IMR-90 (cell line): ENCODE results near the gene LCE1E. TPM values are rescaled to one million over a fixed set of nuclear protein-coding genes. Genes with fewer than 3 reads are reported as not detected.

Experiments used
- ATAC-seq: fragments of 200-7000 bp; cut with Tn5 transposase; 2 replicates; pipeline ENCODE4 v1.9.1; 2020; ENCODE audit warnings: low read depth, mild to moderate bottlenecking, moderate library complexity
- BruUV-seq: library from RNA; stranded (reverse); fragments of 400-500 nt; replicated peaks from 2 replicates; lab custom pipeline; 2021; lab: Mats Ljungman, UMichigan
- CTCF ChIA-PET: fragments of 300-600 bp; formaldehyde crosslinking; extraction: SDS; loops from one replicate; lab custom pipeline; 2021; ENCODE audit warnings: antibody characterized with exemption; lab: Yijun Ruan, JAX
- POLR2A ChIA-PET: fragments of 300-600 bp; sonication (Branson Sonifier 250); formaldehyde crosslinking; loops from one replicate; lab custom pipeline; 2022; ENCODE audit warnings: antibody characterized with exemption; ENCODE audit not compliant: unreplicated experiment; lab: Charles Lee
- DNase-seq: peaks from one replicate; pipeline ENCODE4 v3.0.0; 2013
- H2AFZ ChIP-seq: replicated peaks from 2 replicates; pipeline ENCODE3; 2013; ENCODE audit warnings: low read length, mild to moderate bottlenecking; ENCODE audit not compliant: poor library complexity
- H2AK5ac ChIP-seq: 2 replicates; pipeline ENCODE4 v1.6.1; 2013; ENCODE audit warnings: low read depth, low read length, inconsistent platforms
- H2AK9ac ChIP-seq: replicated peaks from 2 replicates; pipeline ENCODE3; 2013; ENCODE audit warnings: mild to moderate bottlenecking, low read depth, low read length, moderate library complexity; ENCODE audit not compliant: poor library complexity
- H2BK120ac ChIP-seq: 2 replicates; pipeline ENCODE4 v1.6.1; 2013; ENCODE audit warnings: low read depth, low read length, inconsistent platforms
- H2BK15ac ChIP-seq: 3 replicates; pipeline ENCODE4 v1.6.1; 2013; ENCODE audit warnings: low read depth, low read length, inconsistent platforms
- H2BK20ac ChIP-seq: 2 replicates; pipeline ENCODE4 v1.6.1; 2013; ENCODE audit warnings: low read depth, mild to moderate bottlenecking, inconsistent platforms, low read length, moderate library complexity
- H2BK5ac ChIP-seq: 2 replicates; pipeline ENCODE4 v1.6.1; 2013; ENCODE audit warnings: mild to moderate bottlenecking, low read depth, low read length, inconsistent platforms; ENCODE audit not compliant: poor library complexity, severe bottlenecking
- H3K14ac ChIP-seq: replicated peaks from 2 replicates; pipeline ENCODE4 v1.6.1; 2013; ENCODE audit warnings: low read depth, low read length, inconsistent platforms
- H3K18ac ChIP-seq: 2 replicates; pipeline ENCODE4 v1.6.1; 2013; ENCODE audit warnings: low read depth, low read length, control low read depth
- H3K23ac ChIP-seq: 2 replicates; pipeline ENCODE4 v1.6.1; 2013; ENCODE audit warnings: low read depth, low read length, inconsistent platforms
- H3K27ac ChIP-seq: 2 replicates; pipeline ENCODE4 v1.5.1; 2013; ENCODE audit warnings: mild to moderate bottlenecking, control low read depth, low read length; ENCODE audit not compliant: insufficient read depth
- H3K27me3 ChIP-seq: 2 replicates; pipeline ENCODE4 v1.6.1; 2013; ENCODE audit warnings: low read length; ENCODE audit not compliant: control insufficient read depth, insufficient read depth
- H3K36me3 ChIP-seq: 2 replicates; pipeline ENCODE4 v1.6.1; 2013; ENCODE audit warnings: low read length, mixed read lengths; ENCODE audit not compliant: control insufficient read depth, insufficient read depth
- H3K4ac ChIP-seq: 2 replicates; pipeline ENCODE4 v1.6.1; 2013; ENCODE audit warnings: low read depth, low read length, inconsistent platforms
- H3K4me1 ChIP-seq: 2 replicates; pipeline ENCODE4 v1.6.1; 2013; ENCODE audit warnings: low read length, mixed read lengths; ENCODE audit not compliant: control insufficient read depth, insufficient read depth
- H3K4me2 ChIP-seq: 2 replicates; pipeline ENCODE4 v1.6.1; 2013; ENCODE audit warnings: low read depth, mild to moderate bottlenecking, control low read depth, low read length, moderate library complexity
- H3K4me3 ChIP-seq: 2 replicates; pipeline ENCODE4 v1.5.1; 2013; ENCODE audit warnings: low read depth, mild to moderate bottlenecking, control low read depth, low read length, moderate library complexity; ENCODE audit not compliant: insufficient read depth
- H3K56ac ChIP-seq: 2 replicates; pipeline ENCODE4 v1.6.1; 2013; ENCODE audit warnings: low read length, inconsistent platforms; ENCODE audit not compliant: insufficient read depth; ENCODE audit errors: extremely low read depth
- H3K79me1 ChIP-seq, 2 experiments: 2 replicates each; pipeline ENCODE4 v1.6.1; 2013; ENCODE audit warnings: low read length in 2 of 2, inconsistent platforms in 1 of 2, low read depth in 1 of 2
- H3K9ac ChIP-seq: 2 replicates; pipeline ENCODE4 v1.6.1; 2013; ENCODE audit warnings: low read depth, low read length, control low read depth
- H3K9me1 ChIP-seq: 2 replicates; pipeline ENCODE4 v1.6.1; 2013; ENCODE audit warnings: low read length, inconsistent platforms; ENCODE audit not compliant: insufficient read depth
- H3K9me3 ChIP-seq: 2 replicates; pipeline ENCODE4 v1.6.1; 2013; ENCODE audit warnings: low read length; ENCODE audit not compliant: control insufficient read depth, insufficient read depth
- H4K20me1 ChIP-seq: 2 replicates; pipeline ENCODE4 v1.6.1; 2013; ENCODE audit warnings: low read length, inconsistent platforms; ENCODE audit not compliant: insufficient read depth
- H4K5ac ChIP-seq: 2 replicates; pipeline ENCODE4 v1.6.1; 2013; ENCODE audit warnings: mild to moderate bottlenecking, low read depth, low read length, control low read depth
- H4K8ac ChIP-seq, 2 experiments: 2 replicates each; pipeline ENCODE4 v1.6.1; 2013; ENCODE audit warnings: low read depth in 2 of 2, low read length in 2 of 2, control low read depth in 1 of 2, inconsistent platforms in 1 of 2
- H4K91ac ChIP-seq: 2 replicates; pipeline ENCODE4 v1.6.1; 2013; ENCODE audit warnings: low read depth, low read length, inconsistent platforms; ENCODE audit not compliant: insufficient read depth
- BHLHE40 ChIP-seq: fragments of 150-350 bp; IDR thresholded peaks from 2 replicates; pipeline ENCODE4 v1.6.1; 2016; ENCODE audit warnings: mild to moderate bottlenecking, low read depth, low read length
- CEBPB ChIP-seq: IDR thresholded peaks from 2 replicates; pipeline ENCODE4 v1.6.1; 2012; ENCODE audit warnings: low read depth, low read length, improper control_type of control experiment
- CHD1 ChIP-seq: IDR thresholded peaks from 2 replicates; pipeline ENCODE4 v1.6.1; 2012; ENCODE audit warnings: low read depth, low read length, improper control_type of control experiment
- FOS ChIP-seq: fragments of 150-350 bp; IDR thresholded peaks from 2 replicates; pipeline ENCODE4 v1.6.1; 2016; ENCODE audit warnings: low read depth, low read length
- MAFK ChIP-seq: IDR thresholded peaks from 2 replicates; pipeline ENCODE4 v1.6.1; 2012; ENCODE audit warnings: low read depth, low read length, improper control_type of control experiment
- MAZ ChIP-seq: IDR thresholded peaks from 2 replicates; pipeline ENCODE4 v1.6.1; 2012; ENCODE audit warnings: low read depth, mild to moderate bottlenecking, low read length, improper control_type of control experiment, moderate library complexity, borderline replicate concordance
- MXI1 ChIP-seq: IDR thresholded peaks from 2 replicates; pipeline ENCODE4 v1.6.1; 2012; ENCODE audit warnings: low read depth, mild to moderate bottlenecking, low read length, moderate library complexity, borderline replicate concordance
- NFE2L2 ChIP-seq: fragments of 150-350 bp; IDR thresholded peaks from 2 replicates; pipeline ENCODE4 v1.6.1; 2016; ENCODE audit warnings: low read depth, mild to moderate bottlenecking, low read length
- POLR2A ChIP-seq: IDR thresholded peaks from 2 replicates; pipeline ENCODE4 v1.6.1; 2012; ENCODE audit warnings: mild to moderate bottlenecking, low read depth, low read length
- RAD21 ChIP-seq: IDR thresholded peaks from 2 replicates; pipeline ENCODE4 v1.6.1; 2012; ENCODE audit warnings: low read length, improper control_type of control experiment
- RCOR1 ChIP-seq: IDR thresholded peaks from 2 replicates; pipeline ENCODE4 v1.6.1; 2012; ENCODE audit warnings: mild to moderate bottlenecking, low read length, improper control_type of control experiment; ENCODE audit not compliant: insufficient replicate concordance
- RFX5 ChIP-seq: IDR thresholded peaks from 2 replicates; pipeline ENCODE4 v1.8.0; 2012; ENCODE audit warnings: low read depth, mild to moderate bottlenecking, low read length, moderate library complexity
- SMC3 ChIP-seq: fragments of 150-350 bp; IDR thresholded peaks from 2 replicates; pipeline ENCODE4 v1.6.1; 2016; ENCODE audit warnings: low read depth, mild to moderate bottlenecking, antibody characterized with exemption, low read length, moderate library complexity
- WGBS, 2 experiments: methylation state at CpG; one replicate each; pipeline versions ENCODE4 v1.1.5 to v1.1.7; 2013; ENCODE audit warnings: missing lambda C conversion rate in 2 of 2; ENCODE audit not compliant: insufficient read length in 1 of 2; ENCODE audit errors: extremely low coverage in 2 of 2; 5-methylcytosine and 5-hydroxymethylcytosine counted together
- dilution Hi-C: fragments of 300-500 bp; cut with HindIII; formaldehyde crosslinking; loops from one replicate; pipeline ENCODE4 v1.14.3; 2018; ENCODE audit warnings: low sequenced_read_pairs; ENCODE audit not compliant: unreplicated experiment
- in situ Hi-C: fragments of 300-500 bp; cut with MboI; formaldehyde crosslinking; loops from 3 replicates; pipeline ENCODE4 v1.14.3; 2019; ENCODE audit warnings: low sequenced_read_pairs, inconsistent platforms, mixed read lengths
- intact Hi-C: fragments of 100-400 bp; cut with micrococcal nuclease; formaldehyde crosslinking; loops from 2 replicates; pipeline ENCODE4 v1.10.0; 2022
- polyA plus RNA-seq, 3 experiments: library from polyadenylated mRNA; depleted of rRNA; stranded (reverse); fragments of >200 nt; gene quantifications; 2 replicates each; pipeline ENCODE4 v1.2.3, GENCODE V29; 2012; ENCODE audit warnings: low replicate concordance in 1 of 3
- total RNA-seq: library from RNA; depleted of rRNA; stranded (reverse); fragments of >200 nt; gene quantifications from 2 replicates; pipeline ENCODE4 v1.2.3, GENCODE V29; 2012
- TF ChIP-seq, protein P1 (sequence below): fragments of 150-350 bp; IDR thresholded peaks from 2 replicates; pipeline ENCODE4 v1.6.1; 2016; ENCODE audit warnings: low read depth, mild to moderate bottlenecking, low read length, moderate library complexity, borderline replicate concordance
- TF ChIP-seq, protein P2 (sequence below): conservative IDR thresholded peaks from 2 replicates; pipeline ENCODE4 v1.5.1; 2012; ENCODE audit warnings: mild to moderate bottlenecking, low read depth, low read length, improper control_type of control experiment
- TF ChIP-seq, protein P3 (sequence below): fragments of 150-350 bp; IDR thresholded peaks from 2 replicates; pipeline ENCODE4 v1.6.1; 2017; ENCODE audit warnings: mild to moderate bottlenecking, antibody characterized with exemption, low read length, low read depth

The LCE1E gene
- total and polyA plus RNA-seq, 2 of the 4 experiments (the other 2 are of a cell fraction), result not detected

DNA sequence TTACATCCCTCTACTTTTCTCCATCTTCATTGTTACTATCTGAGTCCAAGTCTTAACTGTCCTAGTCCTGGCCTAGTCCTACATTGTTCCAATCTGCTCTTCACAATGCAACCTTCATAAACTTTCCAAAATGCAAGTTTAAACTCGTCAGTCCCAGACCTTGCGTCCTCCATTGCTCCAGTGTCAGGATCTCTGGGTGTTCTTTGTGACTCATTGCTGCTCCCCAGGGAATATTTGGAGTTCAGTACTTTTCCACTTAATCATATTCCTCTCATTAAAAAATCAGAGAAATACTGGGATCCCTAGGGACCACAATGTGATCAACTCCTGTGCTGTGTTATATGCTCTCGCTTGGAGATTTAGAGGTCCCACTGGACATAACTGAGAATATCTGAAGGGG is 46.2 kb upstream of the LCE1E start:
- Histone ChIP-seq H3K27ac (no peak overlapping the region), H4K20me1 (no peaks in the 10 kb centered on the region), H2BK5ac (no peak overlapping the region), H2AK5ac (no peak overlapping the region), H3K4ac (no peak overlapping the region), H4K8ac (no peak overlapping the region), H3K14ac (no peak overlapping the region), H3K9ac (no peak overlapping the region), H4K91ac (no peak overlapping the region), H3K27me3 (no peaks in the 10 kb centered on the region), H3K56ac (no peak overlapping the region), H3K4me3 (no peak overlapping the region), H3K79me1 (no peaks in the 10 kb centered on the region), H3K9me1 (no peaks in the 10 kb centered on the region), H2BK120ac (no peak overlapping the region), H4K5ac (no peak overlapping the region), H2BK15ac (no peak overlapping the region), H3K4me2 (no peak overlapping the region), H2AK9ac (no peak overlapping the region), H3K18ac (no peak overlapping the region), H2AFZ (no peak overlapping the region), H3K9me3 (no peaks in the 10 kb centered on the region), H3K23ac (no peak overlapping the region), H2BK20ac (no peak overlapping the region), H3K4me1 (no peaks in the 10 kb centered on the region; the same call in 1 of the 2 replicates), H3K36me3 (no peaks in the 10 kb centered on the region)
- BruUV-seq, result no TSS peak
- ATAC-seq (no peak), DNase-seq (no peak)
- dilution Hi-C loops (no loop called here), in situ Hi-C loops (no loop called here), intact Hi-C loops (no loop called here)
- POLR2A ChIA-PET, result no interaction called here
- 80% methylated on average over 1 of the region's 3 CpGs; no CpG with 5 or more reads in 1 of the 2 experiments for WGBS, 2 experiments
- CTCF ChIA-PET, result no interaction called here
- TF ChIP-seq CEBPB (no peak), MXI1 (no peak), RCOR1 (no peak), RAD21 (no peak), CHD1 (no peak), RFX5 (no peak), MAFK (no peak), BHLHE40 (no peak), SMC3 (no peak), NFE2L2 (no peak), MAZ (no peak), FOS (no peak), POLR2A (no peak)
- TF ChIP-seq, protein P1, sequence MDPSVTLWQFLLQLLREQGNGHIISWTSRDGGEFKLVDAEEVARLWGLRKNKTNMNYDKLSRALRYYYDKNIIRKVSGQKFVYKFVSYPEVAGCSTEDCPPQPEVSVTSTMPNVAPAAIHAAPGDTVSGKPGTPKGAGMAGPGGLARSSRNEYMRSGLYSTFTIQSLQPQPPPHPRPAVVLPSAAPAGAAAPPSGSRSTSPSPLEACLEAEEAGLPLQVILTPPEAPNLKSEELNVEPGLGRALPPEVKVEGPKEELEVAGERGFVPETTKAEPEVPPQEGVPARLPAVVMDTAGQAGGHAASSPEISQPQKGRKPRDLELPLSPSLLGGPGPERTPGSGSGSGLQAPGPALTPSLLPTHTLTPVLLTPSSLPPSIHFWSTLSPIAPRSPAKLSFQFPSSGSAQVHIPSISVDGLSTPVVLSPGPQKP, result no peak
- TF ChIP-seq, protein P2, sequence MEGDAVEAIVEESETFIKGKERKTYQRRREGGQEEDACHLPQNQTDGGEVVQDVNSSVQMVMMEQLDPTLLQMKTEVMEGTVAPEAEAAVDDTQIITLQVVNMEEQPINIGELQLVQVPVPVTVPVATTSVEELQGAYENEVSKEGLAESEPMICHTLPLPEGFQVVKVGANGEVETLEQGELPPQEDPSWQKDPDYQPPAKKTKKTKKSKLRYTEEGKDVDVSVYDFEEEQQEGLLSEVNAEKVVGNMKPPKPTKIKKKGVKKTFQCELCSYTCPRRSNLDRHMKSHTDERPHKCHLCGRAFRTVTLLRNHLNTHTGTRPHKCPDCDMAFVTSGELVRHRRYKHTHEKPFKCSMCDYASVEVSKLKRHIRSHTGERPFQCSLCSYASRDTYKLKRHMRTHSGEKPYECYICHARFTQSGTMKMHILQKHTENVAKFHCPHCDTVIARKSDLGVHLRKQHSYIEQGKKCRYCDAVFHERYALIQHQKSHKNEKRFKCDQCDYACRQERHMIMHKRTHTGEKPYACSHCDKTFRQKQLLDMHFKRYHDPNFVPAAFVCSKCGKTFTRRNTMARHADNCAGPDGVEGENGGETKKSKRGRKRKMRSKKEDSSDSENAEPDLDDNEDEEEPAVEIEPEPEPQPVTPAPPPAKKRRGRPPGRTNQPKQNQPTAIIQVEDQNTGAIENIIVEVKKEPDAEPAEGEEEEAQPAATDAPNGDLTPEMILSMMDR, result no peak
- TF ChIP-seq, protein P3, sequence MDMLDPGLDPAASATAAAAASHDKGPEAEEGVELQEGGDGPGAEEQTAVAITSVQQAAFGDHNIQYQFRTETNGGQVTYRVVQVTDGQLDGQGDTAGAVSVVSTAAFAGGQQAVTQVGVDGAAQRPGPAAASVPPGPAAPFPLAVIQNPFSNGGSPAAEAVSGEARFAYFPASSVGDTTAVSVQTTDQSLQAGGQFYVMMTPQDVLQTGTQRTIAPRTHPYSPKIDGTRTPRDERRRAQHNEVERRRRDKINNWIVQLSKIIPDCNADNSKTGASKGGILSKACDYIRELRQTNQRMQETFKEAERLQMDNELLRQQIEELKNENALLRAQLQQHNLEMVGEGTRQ, result no peak
